ENCODE data around the gene CASP14. TPM values are rescaled to one million over a fixed set of nuclear protein-coding genes. Genes with fewer than 3 reads are reported as not detected.

Gene CASP14
- total and polyA plus RNA-seq, 10 of the 15 experiments (the other 5 are each of a cell fraction or from before 2014, with no cell fraction given) = 0.06 to 0.40 (median 0.13) TPM; not detected in 2

DNA sequence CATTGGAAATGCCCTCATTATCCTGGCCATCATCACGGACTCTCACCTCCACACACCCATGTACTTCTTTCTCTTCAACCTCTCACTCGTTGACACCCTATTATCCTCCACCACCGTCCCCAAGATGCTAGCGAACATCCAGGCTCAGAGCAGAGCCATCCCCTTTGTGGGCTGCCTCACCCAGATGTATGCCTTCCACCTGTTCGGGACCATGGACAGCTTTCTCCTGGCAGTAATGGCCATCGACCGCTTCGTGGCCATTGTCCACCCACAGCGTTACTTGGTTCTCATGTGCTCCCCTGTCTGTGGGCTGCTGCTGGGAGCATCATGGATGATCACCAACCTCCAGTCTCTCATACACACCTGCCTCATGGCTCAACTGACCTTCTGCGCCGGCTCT lies 37.9 kb downstream of the CASP14 start:
- H3K4me2 ChIP-seq (ENCODE audit: control insufficient read depth, insufficient read depth) = no peak overlapping the region
- ChIA-PET SMC1A (ENCODE audit: uncharacterized antibody, unreplicated experiment) (no interaction called here), CTCF (interaction anchor here (1.3 kb wide), 1 partner anchor 64 kb away, joined by 5 read pairs; no protein-coding TSS in a partner anchor), POLR2A (no interaction called here), RAD21 (ENCODE audit: unreplicated experiment) (no interaction called here)
- ATAC-seq (no peak), DNase-seq (ENCODE audit: low read depth, low spot score) (no peak), FAIRE-seq (no peak)
- H3K79me2 ChIP-seq (ENCODE audit: control insufficient read depth, insufficient read depth, low read length) = no peaks in the 10 kb centered on the region
- WGBS (ENCODE audit: insufficient coverage, insufficient replicate concordance, low lambda C conversion rate, missing lambda C conversion rate) = 36% methylated on average over 11 of the region's 11 CpGs
- H3K9me3 ChIP-seq (replicated peaks; ENCODE audit: control insufficient read depth, insufficient read depth, low read length) = no peaks in the 10 kb centered on the region
- intact Hi-C loops (cut with micrococcal nuclease; ENCODE audit: unreplicated experiment) = no loop called here
- in situ Hi-C loops (cut with MboI) = loop anchor here (5.0 kb wide), 1 partner anchor 65 kb away; no protein-coding TSS in a partner anchor
- H3K27ac ChIP-seq (ENCODE audit: control insufficient read depth, insufficient read depth) = no peak overlapping the region
- no peaks in the 10 kb centered on the region for H3K36me3 ChIP-seq (ENCODE audit: control insufficient read depth in 2 of 2, insufficient read depth in 2 of 2, low read length in 1 of 2)
- H3K4me1 ChIP-seq (ENCODE audit: control insufficient read depth, insufficient read depth, low read length) = no peaks in the 10 kb centered on the region
- H4K20me1 ChIP-seq (ENCODE audit: control insufficient read depth, insufficient read depth) = no peaks in the 10 kb centered on the region
- peaks cover 0 to 3% of the 10 kb centered on the region in 2 experiments; a peak in 1 of 4 replicates for H3K27me3 ChIP-seq (replicated peaks in 1 of 2; ENCODE audit: control insufficient read depth in 2 of 2, insufficient read depth in 2 of 2, low read length in 1 of 2)
- no peak overlapping the region for H3K4me3 ChIP-seq
- H3K9ac ChIP-seq (ENCODE audit: control insufficient read depth, insufficient read depth, low read length) = no peak overlapping the region
- BruUV-seq (replicated peaks) = no TSS peak
- no peak overlapping the region for H2AFZ ChIP-seq (ENCODE audit: control insufficient read depth, low read depth, low read length)
- no peak for TF ChIP-seq ZSCAN29 (IDR thresholded peaks at IDR 0.05)
- no peak for TF ChIP-seq IRF3 (IDR thresholded peaks at IDR 0.05)
- TF ChIP-seq ZNF687 (IDR thresholded peaks at IDR 0.05) = no peak
- TF ChIP-seq NBN (IDR thresholded peaks at IDR 0.05) = no peak
- TF ChIP-seq, protein P1, sequence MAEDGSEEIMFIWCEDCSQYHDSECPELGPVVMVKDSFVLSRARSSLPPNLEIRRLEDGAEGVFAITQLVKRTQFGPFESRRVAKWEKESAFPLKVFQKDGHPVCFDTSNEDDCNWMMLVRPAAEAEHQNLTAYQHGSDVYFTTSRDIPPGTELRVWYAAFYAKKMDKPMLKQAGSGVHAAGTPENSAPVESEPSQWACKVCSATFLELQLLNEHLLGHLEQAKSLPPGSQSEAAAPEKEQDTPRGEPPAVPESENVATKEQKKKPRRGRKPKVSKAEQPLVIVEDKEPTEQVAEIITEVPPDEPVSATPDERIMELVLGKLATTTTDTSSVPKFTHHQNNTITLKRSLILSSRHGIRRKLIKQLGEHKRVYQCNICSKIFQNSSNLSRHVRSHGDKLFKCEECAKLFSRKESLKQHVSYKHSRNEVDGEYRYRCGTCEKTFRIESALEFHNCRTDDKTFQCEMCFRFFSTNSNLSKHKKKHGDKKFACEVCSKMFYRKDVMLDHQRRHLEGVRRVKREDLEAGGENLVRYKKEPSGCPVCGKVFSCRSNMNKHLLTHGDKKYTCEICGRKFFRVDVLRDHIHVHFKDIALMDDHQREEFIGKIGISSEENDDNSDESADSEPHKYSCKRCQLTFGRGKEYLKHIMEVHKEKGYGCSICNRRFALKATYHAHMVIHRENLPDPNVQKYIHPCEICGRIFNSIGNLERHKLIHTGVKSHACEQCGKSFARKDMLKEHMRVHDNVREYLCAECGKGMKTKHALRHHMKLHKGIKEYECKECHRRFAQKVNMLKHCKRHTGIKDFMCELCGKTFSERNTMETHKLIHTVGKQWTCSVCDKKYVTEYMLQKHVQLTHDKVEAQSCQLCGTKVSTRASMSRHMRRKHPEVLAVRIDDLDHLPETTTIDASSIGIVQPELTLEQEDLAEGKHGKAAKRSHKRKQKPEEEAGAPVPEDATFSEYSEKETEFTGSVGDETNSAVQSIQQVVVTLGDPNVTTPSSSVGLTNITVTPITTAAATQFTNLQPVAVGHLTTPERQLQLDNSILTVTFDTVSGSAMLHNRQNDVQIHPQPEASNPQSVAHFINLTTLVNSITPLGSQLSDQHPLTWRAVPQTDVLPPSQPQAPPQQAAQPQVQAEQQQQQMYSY (CRISPR knock-in tag; IDR thresholded peaks at IDR 0.05) = no peak
- no peak for TF ChIP-seq RFX5 (IDR thresholded peaks at IDR 0.05; ENCODE audit: low read depth, low read length)
- no peak for TF ChIP-seq SMAD1 (IDR thresholded peaks at IDR 0.05; ENCODE audit: low read depth, partially characterized antibody)
- no peak for TF ChIP-seq FOXM1 (IDR thresholded peaks at IDR 0.05; ENCODE audit: low read depth, low read length)
- TF ChIP-seq RB1 (IDR thresholded peaks at IDR 0.05; ENCODE audit: borderline replicate concordance) = no peak
- TF ChIP-seq FOS (IDR thresholded peaks at IDR 0.05; ENCODE audit: borderline replicate concordance, extremely low read depth, insufficient read length) = no peak
- no peak for TF ChIP-seq MEF2A (IDR thresholded peaks at IDR 0.05; ENCODE audit: insufficient read depth, low read depth, low read length)
- TF ChIP-seq, protein P2, sequence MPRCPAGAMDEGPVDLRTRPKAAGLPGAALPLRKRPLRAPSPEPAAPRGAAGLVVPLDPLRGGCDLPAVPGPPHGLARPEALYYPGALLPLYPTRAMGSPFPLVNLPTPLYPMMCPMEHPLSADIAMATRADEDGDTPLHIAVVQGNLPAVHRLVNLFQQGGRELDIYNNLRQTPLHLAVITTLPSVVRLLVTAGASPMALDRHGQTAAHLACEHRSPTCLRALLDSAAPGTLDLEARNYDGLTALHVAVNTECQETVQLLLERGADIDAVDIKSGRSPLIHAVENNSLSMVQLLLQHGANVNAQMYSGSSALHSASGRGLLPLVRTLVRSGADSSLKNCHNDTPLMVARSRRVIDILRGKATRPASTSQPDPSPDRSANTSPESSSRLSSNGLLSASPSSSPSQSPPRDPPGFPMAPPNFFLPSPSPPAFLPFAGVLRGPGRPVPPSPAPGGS (IDR thresholded peaks at IDR 0.05; ENCODE audit: borderline replicate concordance, insufficient read depth, low read depth, low read length, poor library complexity, severe bottlenecking) = no peak
- no peak for TF ChIP-seq IKZF2 (IDR thresholded peaks at IDR 0.05)
- TF ChIP-seq NFXL1 (IDR thresholded peaks at IDR 0.05; ENCODE audit: borderline replicate concordance) = no peak

Data from GM12878 (cell line).